ENCODE measurements around the gene CNTNAP2. TPM values are rescaled to one million over a fixed set of nuclear protein-coding genes. Genes with fewer than 3 reads are reported as not detected.

The CNTNAP2 gene
- total RNA-seq, 1 donor from 2014 or later, result not detected

DNA sequence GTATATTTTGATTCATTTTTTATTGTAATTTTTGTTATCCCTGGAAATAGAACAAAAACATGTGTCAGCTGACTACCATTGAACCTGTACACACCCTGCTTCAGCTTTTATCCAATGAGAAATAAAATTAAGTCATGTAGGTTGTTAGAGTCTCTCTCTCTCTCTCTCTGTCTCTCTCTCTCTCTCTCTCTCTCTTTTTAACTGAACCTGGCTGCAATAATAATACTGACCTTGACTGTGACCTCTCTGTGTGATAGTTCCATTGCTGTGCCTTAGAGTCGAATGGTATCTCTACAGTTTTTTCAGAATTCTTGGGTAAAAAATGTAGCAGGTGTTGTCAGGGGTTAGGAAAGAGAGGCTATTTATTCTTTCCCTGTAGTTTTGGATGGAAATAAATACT is 637.8 kb downstream of the CNTNAP2 start:
- intact Hi-C loops (cut with micrococcal nuclease), result no loop called here

DNA sequence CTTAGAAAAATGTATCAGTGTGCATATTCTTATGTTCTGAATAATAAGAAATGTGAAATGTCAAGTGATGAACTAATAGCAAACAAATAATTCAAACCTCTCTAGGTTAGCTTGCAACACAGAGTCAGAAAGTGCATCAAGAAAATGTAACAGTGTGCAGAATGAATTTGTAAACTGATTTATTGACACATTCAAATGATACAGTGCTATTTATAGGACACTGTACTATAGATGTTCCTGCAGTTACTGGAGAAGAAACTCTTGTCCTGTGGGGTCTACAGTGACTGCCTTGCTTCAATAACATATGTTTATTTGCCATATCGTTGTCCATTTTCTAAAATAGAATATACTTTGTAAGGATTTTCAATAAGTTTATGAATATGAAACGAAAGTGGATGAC is 639.0 kb downstream of the CNTNAP2 start:
- intact Hi-C loops (cut with micrococcal nuclease), result no loop called here

DNA sequence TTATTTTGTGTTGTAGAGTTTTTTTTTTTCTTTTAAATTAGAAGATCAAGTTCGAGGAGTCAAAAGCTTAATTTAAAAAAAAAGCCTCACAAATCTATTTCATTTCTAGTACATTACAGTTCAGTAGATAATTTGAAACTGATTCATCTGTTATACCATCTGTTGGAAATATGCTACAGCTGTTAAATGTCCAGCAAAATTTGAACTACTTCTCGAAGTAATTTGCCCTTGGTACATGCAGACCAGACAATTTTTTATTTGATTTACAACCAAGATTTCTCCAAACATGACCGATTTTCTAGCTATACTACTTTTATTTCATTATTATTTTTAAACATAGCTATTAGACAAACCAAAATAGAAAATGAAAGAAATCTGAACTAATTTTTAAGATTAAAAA is 647.9 kb downstream of the CNTNAP2 start:
- intact Hi-C loops (cut with micrococcal nuclease), result no loop called here

DNA sequence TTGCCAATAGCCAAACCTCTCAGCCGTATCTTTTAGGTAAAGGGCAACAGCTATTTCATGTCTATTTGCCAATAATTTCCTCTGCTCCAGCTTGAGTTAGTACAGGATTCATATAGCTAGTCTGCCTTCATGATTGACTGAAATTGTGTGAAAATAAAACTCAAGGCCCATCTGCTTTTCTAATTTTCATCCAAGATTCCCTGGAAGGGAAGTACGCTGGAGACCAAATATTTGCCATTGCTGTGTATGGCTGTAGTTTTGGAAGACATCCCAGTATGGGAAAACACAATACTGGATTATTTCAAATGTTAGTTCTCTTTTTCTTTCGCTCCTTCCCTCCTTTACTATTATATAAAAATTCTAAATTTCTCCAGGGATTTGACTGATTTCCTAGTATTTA is 652.4 kb downstream of the CNTNAP2 start:
- intact Hi-C loops (cut with micrococcal nuclease), result no loop called here

DNA sequence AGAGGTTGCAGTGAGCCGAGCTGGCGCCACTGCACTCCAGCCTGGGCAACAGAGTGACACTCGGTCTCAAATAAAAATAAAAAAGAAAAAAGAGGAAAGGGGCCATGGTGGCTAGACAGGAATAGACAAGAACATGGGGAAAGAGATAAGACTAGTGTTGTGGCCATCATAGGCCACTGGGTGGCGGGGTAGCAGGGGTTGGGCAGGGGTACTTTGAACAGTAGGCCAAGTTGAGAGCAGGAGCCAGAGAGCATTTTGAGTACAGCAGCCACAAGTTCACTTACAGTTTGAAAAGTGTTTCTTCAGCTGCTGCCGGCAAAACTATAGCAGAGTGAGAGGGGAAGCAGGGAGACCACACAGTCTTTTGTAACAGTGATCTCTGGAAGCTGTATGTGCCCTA is 656.0 kb downstream of the CNTNAP2 start:
- intact Hi-C loops (cut with micrococcal nuclease), result no loop called here

DNA sequence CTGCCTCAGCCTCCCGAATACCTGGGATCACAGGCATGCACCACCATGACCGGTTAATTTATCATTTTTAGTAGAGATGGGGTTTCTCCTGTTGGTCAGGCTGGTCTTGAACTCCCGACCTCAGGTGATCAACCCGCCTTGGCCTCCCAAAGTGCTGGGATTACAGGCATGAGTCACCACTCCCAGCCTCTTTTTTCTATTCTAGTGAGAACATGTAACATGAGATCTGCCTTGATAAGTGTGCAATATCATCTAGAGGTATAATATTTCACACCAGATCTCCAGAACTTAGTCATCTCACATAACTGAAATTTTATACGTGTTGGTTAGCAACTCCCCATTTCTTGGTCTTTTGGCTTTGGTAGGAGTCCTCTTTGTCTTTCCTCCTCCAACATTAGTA is 656.9 kb downstream of the CNTNAP2 start:
- intact Hi-C loops (cut with micrococcal nuclease), result no loop called here

DNA sequence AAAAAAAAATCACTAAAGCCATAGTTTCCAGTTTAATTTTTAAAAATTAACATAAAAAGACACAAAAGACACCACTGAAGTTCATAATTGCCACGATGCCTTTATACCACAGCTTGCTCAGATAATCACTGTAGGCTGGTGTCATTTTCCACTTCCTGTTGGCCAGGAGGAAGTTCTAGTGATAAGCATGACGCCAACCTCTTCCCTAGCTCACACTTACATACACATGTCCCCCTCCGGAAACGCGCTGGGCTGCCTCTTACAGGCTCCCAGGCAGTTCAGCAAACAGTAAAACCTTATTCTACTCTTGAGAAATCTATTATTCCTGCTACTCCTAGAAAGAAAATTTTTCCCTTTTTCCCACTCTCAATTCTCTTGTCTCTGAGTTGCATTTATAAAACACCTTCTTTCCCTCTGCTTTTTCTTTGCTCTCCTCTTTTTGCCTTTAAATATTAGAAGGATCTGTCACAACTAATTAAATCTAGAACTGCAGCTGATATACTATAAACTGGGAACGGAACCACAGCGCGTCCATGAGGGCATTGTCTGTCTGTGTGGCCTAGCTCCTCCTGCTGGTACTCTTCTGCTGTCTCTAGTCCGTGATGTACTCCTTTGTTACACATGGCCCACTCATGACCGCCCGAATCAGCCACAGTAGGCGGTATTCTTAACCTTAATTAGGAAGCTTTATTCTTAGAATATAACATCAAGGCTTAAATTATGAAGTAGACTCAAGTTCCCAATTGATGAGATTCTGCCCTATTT is 664.9 kb downstream of the CNTNAP2 start:
- intact Hi-C loops (cut with micrococcal nuclease), result no loop called here

DNA sequence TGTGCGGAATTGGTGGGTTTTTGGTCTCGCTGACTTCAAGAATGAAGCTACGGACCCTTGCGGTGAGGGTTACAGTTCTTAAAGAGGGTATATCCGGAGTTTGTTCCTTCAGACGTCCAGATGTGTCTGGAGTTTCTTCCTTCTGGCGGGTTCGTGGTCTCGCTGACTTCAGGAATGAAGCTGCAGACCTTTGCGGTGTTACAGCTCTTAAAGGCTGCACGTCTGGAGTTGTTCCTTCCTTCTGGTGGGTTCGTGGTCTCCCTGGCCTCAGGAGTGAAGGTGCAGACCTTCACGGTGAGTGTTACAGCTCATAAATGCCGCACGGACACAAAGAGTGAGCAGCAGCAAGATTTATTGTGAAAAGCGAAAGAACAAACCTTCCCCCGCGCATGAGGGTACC is 670.7 kb downstream of the CNTNAP2 start:
- intact Hi-C loops (cut with micrococcal nuclease), result no loop called here

DNA sequence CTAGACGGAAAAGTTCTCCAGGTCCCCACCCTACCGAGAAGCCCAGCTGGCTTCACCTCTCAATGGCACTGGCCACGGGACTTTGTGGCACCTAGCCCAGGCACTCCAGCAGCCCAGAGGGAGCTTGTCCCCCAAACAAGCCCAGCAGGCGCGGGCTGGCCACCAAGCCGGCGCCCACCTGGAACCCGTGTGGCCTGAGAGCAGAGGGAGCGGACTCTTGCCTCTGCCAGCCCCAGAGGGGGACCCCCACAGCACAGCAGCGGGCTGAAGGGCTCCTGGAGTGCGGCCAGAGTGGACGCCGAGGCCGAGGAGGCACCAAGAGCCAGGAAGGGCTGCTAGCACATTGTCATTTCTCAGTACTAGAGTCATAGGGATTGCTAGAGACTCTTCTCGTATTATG is 671.4 kb downstream of the CNTNAP2 start:
- intact Hi-C loops (cut with micrococcal nuclease), result no loop called here

DNA sequence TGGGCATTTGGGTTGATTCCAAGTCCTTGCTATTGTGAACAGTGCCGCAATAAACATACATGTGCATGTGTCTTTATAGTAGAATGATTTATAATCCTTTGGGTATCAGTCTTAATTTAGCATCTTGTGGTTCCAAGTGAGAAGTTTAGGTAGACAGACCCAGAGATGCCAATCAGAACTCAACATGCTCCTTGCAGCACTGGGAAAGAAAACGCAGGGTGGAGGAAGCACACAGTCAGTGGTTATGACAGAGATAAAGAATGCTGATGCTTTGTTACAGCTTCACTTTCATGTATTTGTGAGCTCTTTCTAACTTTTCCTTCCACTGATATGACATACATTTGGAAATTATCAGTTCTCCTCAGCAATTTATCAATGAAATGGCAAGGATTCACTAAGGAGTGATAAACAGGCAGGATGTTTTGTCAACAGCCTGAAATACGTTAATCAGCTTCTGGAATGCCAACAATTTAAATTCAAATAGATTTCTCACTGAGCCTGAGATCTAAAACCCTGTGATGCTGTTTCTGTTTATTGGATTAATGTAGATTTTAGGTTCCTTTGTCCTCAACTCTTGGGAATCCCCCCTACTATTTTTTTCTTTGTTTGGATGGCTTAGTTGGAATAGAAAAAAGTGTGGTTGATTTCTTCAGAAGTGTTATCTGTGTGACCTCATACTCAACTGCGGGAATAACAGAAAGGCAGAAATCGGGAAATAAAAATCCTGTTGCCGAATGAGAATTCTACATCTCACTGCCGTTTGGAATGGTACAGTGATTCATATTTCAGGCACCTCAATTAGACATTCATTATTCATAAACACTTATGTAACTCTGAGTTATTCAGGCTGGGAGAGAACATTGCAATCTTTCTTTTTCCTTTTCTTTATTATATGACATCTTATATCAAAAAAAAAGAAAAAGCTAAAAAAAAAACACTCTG is 675.0 kb downstream of the CNTNAP2 start:
- intact Hi-C loops (cut with micrococcal nuclease), result no loop called here

DNA sequence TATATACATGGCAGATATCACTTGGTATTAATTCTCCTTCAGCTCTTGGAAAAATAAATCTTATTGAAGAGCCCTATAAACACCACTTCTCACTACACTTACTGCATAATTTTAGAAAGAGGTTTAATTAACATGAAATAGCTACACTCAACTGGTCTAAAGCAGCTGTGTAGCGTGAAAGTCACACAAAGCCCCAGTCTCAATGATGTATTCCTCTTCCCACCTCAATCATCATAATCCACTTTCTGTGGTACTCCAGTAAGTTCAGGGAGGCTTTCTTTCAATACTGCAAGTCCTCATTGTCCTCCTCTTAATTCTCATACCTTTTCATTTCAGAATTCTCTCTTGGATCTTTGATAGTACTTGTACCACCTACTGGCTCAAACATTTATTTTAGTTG is 688.0 kb downstream of the CNTNAP2 start:
- intact Hi-C loops (cut with micrococcal nuclease), result no loop called here

DNA sequence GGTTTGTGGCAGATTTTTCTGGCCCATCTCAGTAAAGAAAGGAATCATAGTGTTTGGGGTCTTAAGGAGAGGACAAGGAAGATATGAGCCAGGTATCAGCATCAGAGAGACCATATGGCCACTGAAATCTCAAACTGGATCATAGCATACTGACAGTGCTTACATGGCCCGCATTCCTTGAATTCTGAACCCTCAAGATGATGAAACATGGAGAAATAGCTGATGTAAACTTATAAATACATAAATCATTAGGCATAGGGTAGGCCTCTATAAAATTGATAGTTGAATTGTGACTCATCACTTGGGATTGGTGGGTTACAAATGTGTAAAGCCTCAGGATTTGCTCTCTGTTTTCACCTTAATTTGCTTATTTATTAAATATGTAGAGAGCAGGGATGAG is 688.5 kb downstream of the CNTNAP2 start:
- intact Hi-C loops (cut with micrococcal nuclease), result no loop called here

DNA sequence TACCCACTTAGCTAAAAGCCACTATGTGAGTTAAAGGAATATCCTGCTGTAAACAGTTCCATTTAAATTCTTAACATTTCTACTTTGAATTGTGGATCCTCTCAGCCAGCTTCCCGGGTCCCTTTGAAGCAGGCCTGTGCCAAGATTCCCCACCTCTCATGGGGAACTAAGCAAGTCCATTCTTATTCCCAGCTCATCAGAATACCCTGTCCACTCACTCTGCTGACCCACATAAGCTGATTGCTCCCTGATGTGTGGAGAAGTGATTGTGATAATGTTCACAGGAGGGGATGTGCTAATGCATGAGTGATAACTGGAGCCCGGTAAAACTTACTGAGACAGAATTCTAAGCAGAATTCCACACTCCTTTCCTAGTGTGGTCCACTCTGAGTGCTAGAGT is 709.7 kb downstream of the CNTNAP2 start:
- intact Hi-C loops (cut with micrococcal nuclease), result no loop called here

DNA sequence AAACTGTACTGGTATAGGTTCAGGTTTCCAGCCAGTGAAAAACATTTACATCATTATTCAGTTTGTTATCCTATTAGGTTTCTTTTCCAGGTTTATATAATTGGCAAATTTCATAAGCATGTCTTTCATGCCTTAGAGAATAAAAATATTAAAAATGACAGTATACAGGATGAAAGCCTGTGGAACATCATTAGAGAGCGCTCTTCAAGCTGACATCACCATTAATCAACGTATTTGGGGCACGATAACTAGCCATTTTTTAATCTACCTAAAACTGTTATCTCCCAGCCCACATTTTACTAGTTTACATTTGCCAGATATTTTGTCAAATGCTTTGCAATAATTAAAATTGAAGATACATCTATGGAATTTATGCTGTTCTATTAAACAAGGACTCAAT is 714.1 kb downstream of the CNTNAP2 start:
- intact Hi-C loops (cut with micrococcal nuclease), result no loop called here

DNA sequence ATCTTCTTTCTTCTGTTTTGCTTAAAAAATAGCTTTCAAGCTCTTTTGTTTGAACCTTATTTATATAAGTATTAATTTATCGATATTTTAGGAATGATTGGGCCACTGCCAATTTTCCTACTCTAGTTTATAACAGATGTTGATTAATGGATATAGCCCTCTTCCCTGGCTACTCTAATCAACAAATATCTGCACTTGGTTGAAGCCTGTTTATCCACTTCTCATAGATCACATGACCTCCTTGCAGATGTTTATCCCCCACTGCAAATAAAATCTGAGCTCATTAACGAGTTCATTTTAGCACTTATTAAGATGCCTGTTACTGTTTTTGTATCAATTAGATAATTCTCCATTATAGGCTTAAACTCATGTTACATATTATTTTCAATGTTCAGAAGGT is 715.3 kb downstream of the CNTNAP2 start:
- intact Hi-C loops (cut with micrococcal nuclease), result no loop called here

DNA sequence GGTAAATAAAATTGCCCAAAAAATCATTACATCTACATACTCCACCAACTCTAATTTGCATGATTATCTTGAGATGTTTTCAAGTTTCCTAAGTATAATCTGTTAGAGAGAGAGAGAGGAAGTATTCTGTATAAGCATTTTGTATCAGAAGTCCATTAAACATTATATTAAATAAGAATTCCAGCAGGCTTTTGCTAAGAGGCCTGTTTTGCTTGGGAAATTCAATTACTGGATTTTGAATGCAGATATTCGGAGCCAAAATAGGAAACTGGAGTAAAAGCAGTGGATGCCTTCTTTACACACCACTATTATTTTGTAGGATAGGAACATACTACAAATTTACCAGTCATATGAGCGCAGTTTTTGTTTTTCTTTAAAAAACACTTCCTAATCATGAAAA is 727.8 kb downstream of the CNTNAP2 start:
- intact Hi-C loops (cut with micrococcal nuclease), result no loop called here

DNA sequence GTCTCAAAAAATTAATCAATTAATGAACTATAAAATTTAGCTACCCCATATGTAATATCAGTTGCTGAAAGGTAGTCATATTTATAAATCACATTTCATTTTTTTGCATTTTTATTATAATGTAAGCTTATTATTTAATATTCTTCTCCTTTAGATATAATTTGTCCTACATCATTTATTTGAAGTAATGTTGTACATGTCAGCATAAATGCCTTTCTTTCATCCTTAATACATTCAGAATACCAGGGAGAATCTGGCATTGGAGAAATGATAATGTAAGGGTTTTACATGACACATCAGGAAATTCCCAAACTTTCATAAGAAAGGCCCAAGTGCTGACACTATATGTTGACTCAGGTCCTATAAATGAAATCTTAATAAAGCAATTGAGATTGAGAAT is 742.1 kb downstream of the CNTNAP2 start:
- intact Hi-C loops (cut with micrococcal nuclease), result no loop called here

DNA sequence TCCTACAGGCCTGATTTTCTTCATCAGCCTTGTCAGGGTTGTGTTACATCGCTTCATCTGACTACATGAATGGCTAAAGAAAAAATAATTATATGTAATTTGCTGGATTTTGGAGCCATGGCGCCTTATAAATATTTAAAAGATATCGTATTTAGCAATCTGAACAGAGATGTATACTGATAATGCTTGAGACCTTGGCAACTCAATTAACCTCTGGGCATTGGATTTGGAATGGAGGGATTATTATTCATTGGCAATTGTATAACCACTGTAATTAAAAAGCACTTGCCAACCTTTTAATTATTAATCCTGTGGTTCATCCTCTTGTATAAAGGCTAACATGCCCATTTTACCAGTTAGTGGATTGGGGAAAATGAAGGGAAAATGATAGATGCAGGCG is 745.1 kb downstream of the CNTNAP2 start:
- intact Hi-C loops (cut with micrococcal nuclease), result loop anchor here (2.0 kb wide), 1 partner anchor 19 kb away; no protein-coding TSS in a partner anchor

DNA sequence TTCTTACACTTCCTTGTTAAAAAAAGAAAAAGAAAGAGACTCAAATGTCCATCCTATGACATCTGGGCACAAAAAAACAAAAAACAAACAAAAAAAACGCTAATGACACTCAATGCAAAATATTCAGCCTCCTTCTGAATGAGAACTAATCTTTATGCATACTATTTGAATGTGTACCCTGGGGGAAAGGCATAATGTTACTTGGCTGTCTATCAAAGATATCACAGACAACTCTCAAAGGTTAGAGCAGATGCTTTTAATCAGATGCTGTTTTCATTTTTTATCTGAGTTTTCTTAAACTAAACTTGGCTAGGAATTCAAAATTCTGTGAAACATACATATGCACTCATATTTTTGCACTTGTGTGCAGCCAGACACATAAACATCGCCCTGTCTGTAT is 745.8 kb downstream of the CNTNAP2 start:
- intact Hi-C loops (cut with micrococcal nuclease), result no loop called here

DNA sequence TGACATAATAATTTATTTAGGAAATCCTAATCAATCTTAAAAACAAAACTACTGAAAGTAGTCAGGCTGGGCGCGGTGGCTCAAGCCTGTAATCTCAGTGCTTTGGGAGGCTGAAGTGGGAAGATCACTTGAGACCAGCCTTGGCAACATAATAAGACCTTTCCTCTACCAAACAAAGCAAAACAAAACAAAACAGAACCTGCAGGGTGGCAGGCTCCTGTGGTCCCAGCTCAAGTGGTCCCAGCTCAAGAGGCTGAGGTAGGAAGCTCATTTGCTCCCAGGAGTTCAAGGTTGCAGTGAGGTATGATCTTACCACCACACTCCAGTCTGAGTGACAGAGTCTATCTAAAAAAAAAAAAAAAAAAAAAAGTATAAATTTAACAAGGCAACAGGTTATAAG is 748.0 kb downstream of the CNTNAP2 start:
- intact Hi-C loops (cut with micrococcal nuclease), result no loop called here

DNA sequence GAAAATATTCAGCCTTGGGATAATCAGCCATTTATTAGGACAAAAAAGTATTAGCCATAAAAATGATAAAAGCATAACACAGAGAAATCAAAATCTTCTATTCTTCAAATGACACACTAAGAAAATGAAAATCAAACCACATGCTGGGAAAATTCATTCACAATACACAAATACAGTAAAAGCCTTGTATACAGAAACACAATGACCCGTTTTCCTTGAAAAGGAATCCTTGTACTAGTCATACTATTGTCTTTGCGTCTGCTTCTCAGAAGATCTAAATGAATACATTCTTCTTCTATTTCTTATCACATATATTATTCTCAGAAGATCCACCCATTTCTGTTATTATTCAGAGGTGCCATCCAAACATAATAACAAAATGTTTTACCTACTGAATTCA is 749.1 kb downstream of the CNTNAP2 start:
- intact Hi-C loops (cut with micrococcal nuclease), result no loop called here

DNA sequence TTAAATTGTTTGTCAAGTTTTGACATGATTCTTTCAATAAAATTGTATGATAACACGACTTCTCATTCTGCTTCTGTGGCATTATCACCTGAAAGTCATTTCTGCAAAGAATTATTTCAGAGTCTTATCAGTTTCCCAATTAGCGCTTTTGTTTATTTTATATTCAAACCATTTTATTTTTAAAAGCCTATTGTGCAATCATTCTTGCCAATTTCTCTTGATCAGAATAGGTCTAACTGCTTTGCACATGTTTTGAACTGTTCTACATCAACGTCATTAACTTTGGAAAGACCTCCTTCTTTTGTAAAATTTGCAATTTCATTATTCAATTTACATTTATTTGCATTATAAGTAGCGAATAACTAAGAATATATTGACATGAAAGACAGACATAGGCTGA is 758.1 kb downstream of the CNTNAP2 start:
- intact Hi-C loops (cut with micrococcal nuclease), result no loop called here

Data from T-helper 1 cell treated with Interleukin-12 subunit alpha and Interleukin-12 subunit beta and Interleukin-4 antibody, amounts not matched to agents 30 ng/mL and 1 ng/mL, for 36 hours (primary cell).